GM19193 (cell line): ENCODE measurements around the gene NUDT16L1.

Experiments used
- POLR2A ChIP-seq: IDR thresholded peaks from 4 replicates; pipeline ENCODE4 v1.6.1; 2011; ENCODE audit not compliant: insufficient read depth, insufficient read length; ENCODE audit errors: extremely low read depth

Gene NUDT16L1

GRCh38 chr16:4734063-4734729 is 40.8 kb downstream of the NUDT16L1 start, which contains the start of the genes ANKS3 and DNAAF8:
Gene ANKS3 (minus strand): TSS chr16:4734271. CDS start chr16:4730149, 4,122 bp downstream.
Gene DNAAF8 (plus strand): TSS chr16:4734537. CDS start chr16:4736515, 1,978 bp downstream.
- TF ChIP-seq POLR2A, result peak; percentile 66

DNA sequence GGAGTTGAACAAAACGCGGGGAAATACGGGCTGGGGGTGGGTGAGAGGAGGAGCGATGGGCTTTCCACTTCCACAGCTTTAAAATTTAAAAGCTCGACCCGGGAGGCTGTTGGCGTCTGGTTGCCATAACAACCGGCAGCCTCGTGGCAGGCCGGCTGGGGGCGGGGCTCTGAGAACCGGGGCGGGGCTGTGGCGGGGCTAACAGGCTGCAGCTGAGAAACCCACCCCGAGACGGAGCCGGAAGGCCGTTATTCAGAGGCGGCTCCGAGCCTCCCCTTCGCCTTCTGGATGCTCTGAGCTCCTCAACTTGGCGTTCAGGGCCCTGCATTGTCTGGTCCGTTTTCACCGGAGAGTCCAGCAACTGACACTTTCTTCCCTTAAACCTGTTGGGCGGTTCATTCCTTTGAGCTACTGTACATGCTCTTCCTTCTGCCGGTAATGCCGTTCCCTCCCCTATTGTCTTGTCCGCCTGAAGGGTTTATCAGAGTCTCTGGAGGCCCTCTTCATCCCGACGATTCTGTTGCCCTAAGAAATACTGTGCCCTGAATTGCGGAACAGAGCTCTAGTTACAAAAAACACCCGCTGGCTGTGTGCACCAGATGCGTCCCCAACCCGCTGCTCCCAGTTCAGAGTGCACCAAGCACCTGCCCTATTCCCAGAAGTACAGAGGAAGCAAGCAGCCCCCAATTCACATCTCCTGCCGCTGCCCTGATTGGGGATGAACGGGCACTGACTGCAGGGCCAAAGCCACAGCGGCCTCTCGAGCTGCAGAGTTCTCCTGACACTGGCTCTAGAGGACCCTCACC is 41.6 kb downstream of the NUDT16L1 start:
- TF ChIP-seq POLR2A, result peak; percentile 64

DNA sequence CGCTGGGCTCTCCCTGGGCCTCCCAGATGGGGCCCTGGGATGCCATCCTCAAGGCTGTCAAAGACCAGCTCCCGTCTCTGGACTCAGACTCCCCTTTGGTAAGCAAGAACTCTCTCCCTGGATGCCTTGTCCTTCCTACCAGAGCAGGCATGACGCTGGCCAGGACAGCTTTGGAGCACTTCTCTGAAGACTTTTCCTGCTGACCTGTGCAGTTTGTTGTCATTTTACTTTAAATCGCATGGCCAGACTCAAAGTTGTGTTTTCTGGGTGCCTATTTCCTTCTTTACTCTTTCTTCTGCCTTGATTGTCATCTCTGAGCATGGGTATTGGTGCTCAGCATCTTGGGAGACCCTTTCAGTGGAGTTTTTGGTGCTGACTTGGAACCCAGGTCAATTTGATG is 43.2 kb downstream of the NUDT16L1 start:
- no peak for TF ChIP-seq POLR2A

DNA sequence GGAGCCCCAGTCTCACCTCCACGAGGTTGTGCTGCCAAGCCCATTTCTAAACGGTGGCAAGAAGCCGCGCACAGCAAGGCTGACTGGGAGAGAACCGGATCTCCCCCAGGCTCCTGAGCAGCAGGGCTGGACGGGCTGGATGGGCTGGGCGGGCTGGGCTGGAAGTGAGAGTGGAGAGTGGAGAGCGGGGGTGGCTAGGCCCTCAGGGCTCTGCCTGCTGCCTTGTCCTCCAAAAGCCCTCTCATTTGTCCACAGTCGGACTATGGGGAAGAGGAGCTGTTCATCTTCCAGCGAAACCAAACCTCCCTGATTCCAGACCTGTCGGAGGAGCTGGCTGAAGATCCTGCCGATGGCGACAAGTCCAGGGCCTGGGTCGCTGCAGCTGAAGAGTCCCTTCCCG is 44.2 kb downstream of the NUDT16L1 start:
- no peak for TF ChIP-seq POLR2A

DNA sequence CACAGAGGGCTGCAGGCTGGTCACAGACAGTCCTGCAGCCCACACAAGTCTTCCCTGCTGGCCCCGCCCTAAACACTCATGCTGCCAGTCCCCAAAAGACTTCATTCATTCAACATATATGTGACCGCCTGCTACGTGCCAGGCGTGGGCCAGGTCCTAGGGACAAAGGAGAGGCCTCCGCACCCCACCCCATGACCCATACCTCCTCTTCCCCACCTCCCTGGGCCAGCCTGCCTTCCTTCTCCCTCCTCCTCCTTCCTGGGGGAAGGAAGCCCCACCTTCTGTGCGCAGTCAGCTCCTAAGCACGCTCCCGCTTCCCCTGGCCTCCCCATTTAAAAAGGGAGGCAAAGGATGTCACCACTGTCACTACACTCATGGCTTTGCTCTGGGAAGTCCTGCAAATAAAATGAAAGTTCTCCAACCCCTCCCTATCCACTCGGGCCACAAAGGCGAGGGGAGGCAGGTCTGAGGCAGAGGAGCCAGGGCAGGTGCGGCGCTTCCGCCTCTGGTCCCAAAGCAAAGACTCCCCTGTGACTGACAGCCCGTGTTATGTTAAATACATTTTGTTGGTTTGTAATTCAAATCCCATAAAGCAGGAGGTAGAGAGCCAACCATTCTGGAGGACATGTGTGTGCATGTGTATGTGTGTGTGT is 50.0 kb downstream of the NUDT16L1 start:
- no peak for TF ChIP-seq POLR2A

DNA sequence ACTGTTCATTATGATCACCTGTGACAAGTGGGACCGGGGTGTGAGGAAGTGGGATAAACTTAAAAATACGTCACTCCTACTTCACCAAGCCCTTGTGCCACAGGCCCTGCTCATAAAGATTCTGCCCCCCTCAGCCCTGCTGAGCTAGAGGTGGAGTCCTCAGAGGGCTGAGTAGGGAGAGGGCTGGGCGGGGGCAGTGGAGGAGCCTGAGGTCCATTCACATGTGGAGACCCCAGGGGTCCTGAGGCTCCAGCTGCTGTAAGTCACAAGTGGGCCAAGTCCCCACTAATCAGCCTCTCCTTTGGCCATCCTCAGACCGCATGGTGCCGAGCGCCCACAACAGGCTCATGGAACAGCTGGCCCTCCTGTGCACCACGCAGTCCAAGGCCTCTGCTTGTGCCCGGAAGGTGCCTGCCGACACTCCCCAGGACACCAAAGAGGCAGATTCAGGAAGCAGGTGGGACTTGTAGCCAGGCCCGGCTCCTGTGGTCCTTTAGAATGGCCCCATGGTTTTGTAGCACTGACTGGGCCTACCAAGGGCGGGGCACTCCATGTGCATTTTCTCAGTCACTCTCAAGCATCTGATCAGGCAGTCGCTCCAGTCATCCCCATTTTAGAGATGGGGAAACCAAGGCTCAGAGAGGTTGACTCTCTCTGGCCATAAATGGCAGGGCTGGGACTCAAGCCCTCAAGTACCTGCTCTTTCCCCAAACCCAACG is 51.4 kb downstream of the NUDT16L1 start:
- TF ChIP-seq POLR2A, result no peak

DNA sequence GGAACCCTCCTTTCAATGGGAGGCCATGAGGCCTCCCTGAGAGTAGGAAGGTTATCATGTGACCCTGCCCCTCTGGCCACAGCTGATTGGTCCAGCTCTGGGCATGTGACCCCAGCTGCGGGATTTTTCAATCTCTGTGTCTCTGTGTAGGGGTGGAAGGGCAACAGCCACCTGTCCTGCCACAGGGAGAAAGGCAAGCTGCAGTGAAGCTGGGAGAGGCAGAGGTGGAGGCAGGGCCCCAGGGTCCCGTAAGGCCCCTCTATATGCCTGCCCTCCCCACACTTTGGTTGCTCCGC is 51.9 kb downstream of the NUDT16L1 start:
- TF ChIP-seq POLR2A, result no peak
